ENCODE results near the gene PCDH9.

- TF ChIP-seq CTCF (conservative IDR thresholded peaks at IDR 0.05; ENCODE audit: low read depth, low read length) (no peak), POLR2A (IDR thresholded peaks at IDR 0.05; ENCODE audit: low read depth, low read length) (no peak), ELK1 (IDR thresholded peaks at IDR 0.05; ENCODE audit: borderline replicate concordance, low read depth, low read length) (no peak), BHLHE40 (IDR thresholded peaks at IDR 0.05; ENCODE audit: low read depth, low read length) (no peak), USF2 (IDR thresholded peaks at IDR 0.05; ENCODE audit: low read depth, low read length) (no peak), SMC3 (IDR thresholded peaks at IDR 0.05; ENCODE audit: low read depth, low read length) (no peak), RAD21 (IDR thresholded peaks at IDR 0.05; ENCODE audit: low read length) (no peak), CEBPB (IDR thresholded peaks at IDR 0.05; ENCODE audit: low read depth, low read length) (no peak), FOS (IDR thresholded peaks at IDR 0.05; ENCODE audit: low read depth, low read length) (no peak), RFX5 (IDR thresholded peaks at IDR 0.05; ENCODE audit: low read depth, low read length) (no peak), RCOR1 (IDR thresholded peaks at IDR 0.05; ENCODE audit: insufficient replicate concordance, low read length) (no peak)
These were observed 550.1 kb downstream of the PCDH9 start for GRCh38 chr13:66680031-66680430.

All from IMR-90 (cell line).